ENCODE measurements around the gene KIAA1549. TPM values are rescaled to one million over a fixed set of nuclear protein-coding genes. Genes with fewer than 3 reads are reported as not detected.

Gene KIAA1549
- total RNA-seq, 1 experiment from 2014 or later: 14.1 TPM

DNA sequence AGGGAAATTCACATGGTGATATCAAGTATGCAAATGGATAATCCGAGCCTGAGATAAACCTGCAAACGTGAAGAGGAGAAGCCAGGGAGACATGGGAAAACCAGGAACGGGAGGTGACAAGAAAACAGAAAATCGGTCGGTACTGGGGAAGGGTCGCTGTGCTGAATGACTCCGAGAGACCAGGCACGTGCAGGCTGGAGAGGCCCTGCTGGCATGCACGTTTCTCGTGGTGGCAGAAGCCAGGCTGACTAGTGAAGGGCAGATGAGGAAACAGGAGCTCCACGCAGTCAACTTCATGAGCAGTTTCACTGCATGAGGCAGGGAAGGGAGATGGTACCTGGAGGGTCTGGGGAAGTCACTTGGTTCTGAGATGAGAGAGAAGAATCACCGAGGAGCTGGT is 48.3 kb downstream of the KIAA1549 start:
- POLR2A ChIA-PET: no interaction called here
- no TSS peak for BruUV-seq (replicated peaks)
- intact Hi-C loops (cut with micrococcal nuclease; ENCODE audit: unreplicated experiment): no loop called here
- peaks cover 19% of the 10 kb centered on the region for H3K4me1 ChIP-seq (ENCODE audit: control insufficient read depth, insufficient read depth, low read length)
- H3K36me3 ChIP-seq (ENCODE audit: control insufficient read depth, insufficient read depth, low read length): no peaks in the 10 kb centered on the region
- H3K4me3 ChIP-seq (ENCODE audit: low read depth in 2 of 2, low read length in 2 of 2): no peak overlapping the region
- ATAC-seq (no peak), DNase-seq (ENCODE audit: low read depth, low spot score) (no peak)
- CTCF ChIA-PET: no interaction called here
- TF ChIP-seq SIN3A (IDR thresholded peaks at IDR 0.05; ENCODE audit: borderline replicate concordance, insufficient read depth, low read depth, low read length): no peak
- TF ChIP-seq, protein P1, sequence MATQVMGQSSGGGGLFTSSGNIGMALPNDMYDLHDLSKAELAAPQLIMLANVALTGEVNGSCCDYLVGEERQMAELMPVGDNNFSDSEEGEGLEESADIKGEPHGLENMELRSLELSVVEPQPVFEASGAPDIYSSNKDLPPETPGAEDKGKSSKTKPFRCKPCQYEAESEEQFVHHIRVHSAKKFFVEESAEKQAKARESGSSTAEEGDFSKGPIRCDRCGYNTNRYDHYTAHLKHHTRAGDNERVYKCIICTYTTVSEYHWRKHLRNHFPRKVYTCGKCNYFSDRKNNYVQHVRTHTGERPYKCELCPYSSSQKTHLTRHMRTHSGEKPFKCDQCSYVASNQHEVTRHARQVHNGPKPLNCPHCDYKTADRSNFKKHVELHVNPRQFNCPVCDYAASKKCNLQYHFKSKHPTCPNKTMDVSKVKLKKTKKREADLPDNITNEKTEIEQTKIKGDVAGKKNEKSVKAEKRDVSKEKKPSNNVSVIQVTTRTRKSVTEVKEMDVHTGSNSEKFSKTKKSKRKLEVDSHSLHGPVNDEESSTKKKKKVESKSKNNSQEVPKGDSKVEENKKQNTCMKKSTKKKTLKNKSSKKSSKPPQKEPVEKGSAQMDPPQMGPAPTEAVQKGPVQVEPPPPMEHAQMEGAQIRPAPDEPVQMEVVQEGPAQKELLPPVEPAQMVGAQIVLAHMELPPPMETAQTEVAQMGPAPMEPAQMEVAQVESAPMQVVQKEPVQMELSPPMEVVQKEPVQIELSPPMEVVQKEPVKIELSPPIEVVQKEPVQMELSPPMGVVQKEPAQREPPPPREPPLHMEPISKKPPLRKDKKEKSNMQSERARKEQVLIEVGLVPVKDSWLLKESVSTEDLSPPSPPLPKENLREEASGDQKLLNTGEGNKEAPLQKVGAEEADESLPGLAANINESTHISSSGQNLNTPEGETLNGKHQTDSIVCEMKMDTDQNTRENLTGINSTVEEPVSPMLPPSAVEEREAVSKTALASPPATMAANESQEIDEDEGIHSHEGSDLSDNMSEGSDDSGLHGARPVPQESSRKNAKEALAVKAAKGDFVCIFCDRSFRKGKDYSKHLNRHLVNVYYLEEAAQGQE (IDR thresholded peaks at IDR 0.05; ENCODE audit: insufficient read depth in 1 of 2, low read depth in 2 of 2, low read length in 1 of 2): no peak
- TF ChIP-seq POLR2AphosphoS5 (IDR thresholded peaks at IDR 0.05; ENCODE audit: low read depth, low read length): no peak
- no peak for TF ChIP-seq TCF7L2 (IDR thresholded peaks at IDR 0.05; ENCODE audit: low read depth, low read length)
- TF ChIP-seq, protein P2, sequence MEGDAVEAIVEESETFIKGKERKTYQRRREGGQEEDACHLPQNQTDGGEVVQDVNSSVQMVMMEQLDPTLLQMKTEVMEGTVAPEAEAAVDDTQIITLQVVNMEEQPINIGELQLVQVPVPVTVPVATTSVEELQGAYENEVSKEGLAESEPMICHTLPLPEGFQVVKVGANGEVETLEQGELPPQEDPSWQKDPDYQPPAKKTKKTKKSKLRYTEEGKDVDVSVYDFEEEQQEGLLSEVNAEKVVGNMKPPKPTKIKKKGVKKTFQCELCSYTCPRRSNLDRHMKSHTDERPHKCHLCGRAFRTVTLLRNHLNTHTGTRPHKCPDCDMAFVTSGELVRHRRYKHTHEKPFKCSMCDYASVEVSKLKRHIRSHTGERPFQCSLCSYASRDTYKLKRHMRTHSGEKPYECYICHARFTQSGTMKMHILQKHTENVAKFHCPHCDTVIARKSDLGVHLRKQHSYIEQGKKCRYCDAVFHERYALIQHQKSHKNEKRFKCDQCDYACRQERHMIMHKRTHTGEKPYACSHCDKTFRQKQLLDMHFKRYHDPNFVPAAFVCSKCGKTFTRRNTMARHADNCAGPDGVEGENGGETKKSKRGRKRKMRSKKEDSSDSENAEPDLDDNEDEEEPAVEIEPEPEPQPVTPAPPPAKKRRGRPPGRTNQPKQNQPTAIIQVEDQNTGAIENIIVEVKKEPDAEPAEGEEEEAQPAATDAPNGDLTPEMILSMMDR (IDR thresholded peaks at IDR 0.05): no peak
- H3K27me3 ChIP-seq (ENCODE audit: control insufficient read depth, insufficient read depth, low read length): no peaks in the 10 kb centered on the region
- no peaks in the 10 kb centered on the region for H3K9me3 ChIP-seq (ENCODE audit: control insufficient read depth, insufficient read depth, low read depth, low read length)
- in situ Hi-C loops (cut with HindIII; ENCODE audit: low pct_unique_long_range_greater_than_20kb, low sequenced_read_pairs): no loop called here
- no peak overlapping the region for H3K27ac ChIP-seq (ENCODE audit: low read length)

DNA sequence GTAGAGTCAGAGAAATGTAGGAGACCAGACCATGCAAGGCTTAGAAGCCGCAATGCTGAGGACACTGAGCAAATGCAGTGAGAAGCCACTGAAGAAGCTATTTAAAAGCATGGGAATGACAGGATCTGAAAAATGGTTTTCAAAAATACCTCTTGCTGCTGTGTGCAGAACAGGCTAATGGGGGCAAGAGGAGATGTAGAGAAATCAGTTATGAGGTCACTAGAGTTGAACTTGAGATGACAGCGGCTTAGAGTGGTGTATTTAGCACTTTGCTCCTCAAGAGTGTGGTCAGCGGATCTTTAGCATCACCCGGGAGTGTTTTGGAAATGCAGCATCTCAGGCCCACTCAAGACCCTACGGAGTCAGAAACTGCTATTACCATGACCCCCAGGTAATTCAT is 48.8 kb downstream of the KIAA1549 start:
- ATAC-seq (no peak), DNase-seq (ENCODE audit: low read depth, low spot score) (no peak)
- in situ Hi-C loops (cut with HindIII; ENCODE audit: low pct_unique_long_range_greater_than_20kb, low sequenced_read_pairs) (no loop called here), intact Hi-C loops (cut with micrococcal nuclease; ENCODE audit: unreplicated experiment) (no loop called here)
- Histone ChIP-seq H3K9me3 (ENCODE audit: control insufficient read depth, insufficient read depth, low read depth, low read length) (no peaks in the 10 kb centered on the region), H3K36me3 (ENCODE audit: control insufficient read depth, insufficient read depth, low read length) (no peaks in the 10 kb centered on the region), H3K4me1 (ENCODE audit: control insufficient read depth, insufficient read depth, low read length) (peaks cover 19% of the 10 kb centered on the region), H3K27ac (ENCODE audit: low read length) (no peak overlapping the region), H3K27me3 (ENCODE audit: control insufficient read depth, insufficient read depth, low read length) (no peaks in the 10 kb centered on the region), H3K4me3 (ENCODE audit: low read depth in 2 of 2, low read length in 2 of 2) (no peak overlapping the region)
- no peak for TF ChIP-seq SIN3A (IDR thresholded peaks at IDR 0.05; ENCODE audit: borderline replicate concordance, insufficient read depth, low read depth, low read length)
- TF ChIP-seq TCF7L2 (IDR thresholded peaks at IDR 0.05; ENCODE audit: low read depth, low read length): no peak
- TF ChIP-seq, protein P1 (IDR thresholded peaks at IDR 0.05; ENCODE audit: insufficient read depth in 1 of 2, low read depth in 2 of 2, low read length in 1 of 2): no peak
- TF ChIP-seq, protein P2 (IDR thresholded peaks at IDR 0.05): no peak
- TF ChIP-seq POLR2AphosphoS5 (IDR thresholded peaks at IDR 0.05; ENCODE audit: low read depth, low read length): no peak
- CTCF ChIA-PET: no interaction called here
- BruUV-seq (replicated peaks): no TSS peak
- POLR2A ChIA-PET: no interaction called here
